ENCODE results near the gene FYN.
A peak's percentile ranks its signal among the peaks of the same experiment; 100 is the strongest.
"Not testable (repeated sequence)": the region's sequence is repeated elsewhere in the genome, so short reads cannot be mapped to it uniquely, and the experiment has no call there.

Gene FYN

DNA sequence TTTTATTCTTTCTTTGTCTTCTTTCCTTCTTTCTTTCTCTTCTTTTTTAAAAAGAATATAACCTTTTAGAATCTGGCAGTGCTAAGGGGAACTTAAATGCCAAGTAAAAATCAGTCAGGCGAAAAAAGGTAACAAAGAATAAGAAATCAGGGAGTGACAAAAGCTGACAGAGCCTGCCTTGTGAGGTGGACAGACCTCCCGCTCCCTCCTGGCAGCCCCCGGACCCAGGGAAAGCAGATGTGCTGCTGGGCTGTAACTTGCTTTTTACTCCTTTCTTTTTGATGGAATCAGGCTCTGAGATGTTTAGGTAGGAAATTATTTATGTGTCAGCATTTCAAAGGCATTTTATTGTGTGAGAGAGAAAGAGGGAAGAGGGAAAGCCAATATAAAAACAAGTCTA, 172.1 kb downstream of the FYN start:
- DNase-seq, result no peak

DNA sequence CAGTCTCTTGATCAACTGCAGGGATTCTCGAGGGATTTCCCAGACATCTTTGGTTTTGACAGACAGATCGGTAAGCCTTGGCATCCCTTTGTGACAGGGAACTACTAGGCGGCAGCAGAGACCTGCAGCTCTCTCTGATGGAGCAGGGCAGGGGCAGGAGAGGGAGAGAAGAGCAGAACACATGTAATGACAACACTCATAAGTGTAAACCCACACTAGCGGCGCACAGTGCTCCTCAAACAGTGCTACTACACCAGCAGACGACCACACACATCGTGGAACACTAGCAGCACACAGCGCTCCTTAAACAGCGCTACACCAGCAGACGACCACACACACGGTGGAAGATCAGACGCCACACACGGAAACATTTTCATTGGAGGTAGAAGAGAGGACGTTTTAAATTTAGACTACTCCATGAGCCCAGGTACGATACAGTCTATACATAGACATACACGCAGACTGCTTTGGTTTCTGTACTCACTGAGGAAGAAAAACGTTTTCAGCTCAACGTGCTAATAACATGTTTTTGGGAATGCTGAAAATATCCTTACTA, 173.0 kb downstream of the FYN start:
- DNase-seq, result no peak

DNA sequence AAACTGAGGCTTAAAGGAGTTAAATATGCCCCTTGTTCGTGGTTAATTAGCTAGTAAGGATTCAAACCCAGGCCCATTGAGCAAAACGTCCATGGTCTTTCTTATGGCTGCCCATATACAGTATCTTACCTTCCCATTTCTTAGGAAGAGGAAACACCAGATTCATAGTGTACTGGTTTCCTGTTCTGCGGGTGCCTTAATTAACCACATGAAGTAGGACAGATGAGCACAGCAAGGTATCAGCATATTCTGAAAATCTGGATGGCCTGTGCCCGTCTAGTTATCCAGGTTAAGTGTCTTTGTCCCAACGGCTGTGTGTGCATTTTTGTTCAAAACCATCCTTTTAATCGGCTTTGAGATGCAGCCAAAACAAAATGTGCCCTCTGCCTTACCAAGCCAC, 174.1 kb downstream of the FYN start:
- no peak for DNase-seq

GRCh38 chr6:111696814-111697213, 176.4 kb downstream of the FYN start:
- DNase-seq, result no peak

GRCh38 chr6:111692327-111693164, 180.7 kb downstream of the FYN start:
- no peak for DNase-seq

DNA sequence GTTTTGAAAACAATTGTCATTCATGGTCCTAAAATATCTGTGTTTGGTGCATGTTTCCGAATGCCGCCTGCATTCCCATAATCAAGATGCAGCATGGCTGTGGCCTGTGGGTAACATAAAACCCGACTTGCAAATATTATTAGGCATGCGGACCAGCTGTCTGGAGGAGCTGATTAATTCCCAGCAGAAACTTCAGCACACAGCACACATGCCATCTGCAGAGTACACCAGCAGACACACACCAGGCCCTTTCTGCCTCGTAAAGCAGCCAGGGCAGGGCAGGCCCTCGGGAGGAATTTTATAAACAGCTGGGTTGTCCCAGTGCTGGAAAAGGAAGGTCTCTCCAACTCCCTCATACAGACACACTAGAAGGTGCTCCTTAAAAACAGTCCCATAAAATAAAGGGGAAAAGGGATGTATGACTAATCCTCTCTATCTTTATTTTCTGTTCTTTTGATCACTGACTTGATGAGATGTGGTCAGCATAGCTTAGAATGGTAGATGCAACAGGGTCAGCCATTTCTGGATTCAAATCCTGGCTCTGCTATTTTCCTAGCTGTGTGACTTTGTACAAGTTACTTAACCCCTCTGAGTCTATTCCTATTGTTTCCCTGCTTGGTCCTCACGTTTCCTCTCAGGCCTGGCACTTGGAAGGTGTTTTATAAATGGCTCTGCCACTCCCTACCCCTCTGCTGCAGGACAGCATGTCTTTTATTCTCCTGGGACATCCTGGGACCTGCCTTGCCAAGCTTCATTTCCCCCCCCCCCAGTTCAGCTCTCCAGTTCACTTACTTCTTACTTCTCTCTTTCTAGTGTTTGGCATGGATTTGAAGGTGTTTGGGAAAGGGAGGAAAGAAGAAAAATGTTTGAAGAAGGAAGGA, 181.7 kb downstream of the FYN start:
- DNase-seq, result peak; percentile 20

DNA sequence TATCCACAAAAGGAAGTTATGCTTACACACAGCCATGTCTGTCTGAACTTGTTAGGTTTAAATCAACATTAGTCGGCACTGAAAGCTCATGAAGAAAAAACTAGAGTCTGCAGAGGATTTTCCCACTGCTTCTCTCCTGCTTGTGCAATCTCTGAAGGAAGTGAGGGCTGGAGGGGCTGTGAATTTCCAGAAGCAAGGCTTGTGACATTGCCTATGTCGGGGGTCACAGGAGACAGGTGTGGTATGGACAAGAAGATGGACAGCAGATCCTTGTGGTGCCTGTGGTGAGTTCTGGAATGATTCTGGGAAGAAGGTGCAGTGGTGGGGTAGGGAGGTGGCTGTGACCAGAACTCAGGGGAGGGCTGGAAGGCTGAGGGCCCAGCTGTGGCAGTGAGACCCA, 183.3 kb downstream of the FYN start:
- DNase-seq, result no peak

DNA sequence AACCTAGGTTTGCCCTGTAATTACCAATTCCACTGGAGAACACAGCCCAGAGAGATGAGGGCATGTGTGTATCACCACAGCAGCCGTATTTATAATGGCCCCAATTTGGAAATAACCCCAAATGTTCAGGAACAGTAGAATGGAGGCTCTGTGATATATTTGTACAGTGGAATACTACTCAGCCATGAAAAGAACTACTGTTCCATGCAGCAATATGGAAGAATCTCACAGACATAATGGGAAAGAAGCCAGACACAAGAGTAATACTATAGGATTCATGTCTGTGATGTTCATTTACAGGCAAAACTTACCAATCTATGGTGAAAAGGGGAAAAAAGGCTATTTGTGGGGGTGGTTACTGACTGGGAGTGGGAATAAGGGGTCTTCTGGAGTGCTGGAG, 183.8 kb downstream of the FYN start:
- no peak for DNase-seq

GRCh38 chr6:111688331-111688730, 184.9 kb downstream of the FYN start:
- DNase-seq, result no peak

DNA sequence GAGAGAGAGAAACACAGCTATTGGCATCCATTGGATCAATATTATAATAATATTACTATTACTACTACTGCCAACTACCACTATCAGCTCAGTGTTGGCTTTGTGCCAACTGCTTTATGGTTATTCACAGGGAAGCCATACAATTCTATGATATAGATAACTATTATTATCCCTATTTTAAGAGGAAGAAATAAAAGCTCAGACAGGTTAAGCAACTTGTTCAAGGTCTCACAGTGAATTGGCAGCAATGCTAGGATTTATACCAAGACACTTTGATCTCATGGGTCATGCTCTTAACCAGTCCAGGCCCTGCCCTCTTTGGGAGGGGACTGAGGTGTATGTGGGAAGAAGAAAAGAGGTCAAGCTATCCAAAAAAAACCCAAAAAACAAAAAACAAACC, 185.6 kb downstream of the FYN start:
- DNase-seq, result no peak

GRCh38 chr6:111686932-111687266, 186.4 kb downstream of the FYN start:
- DNase-seq, result no peak

GRCh38 chr6:111686249-111686931, 186.9 kb downstream of the FYN start:
- DNase-seq, result peak; percentile 33

DNA sequence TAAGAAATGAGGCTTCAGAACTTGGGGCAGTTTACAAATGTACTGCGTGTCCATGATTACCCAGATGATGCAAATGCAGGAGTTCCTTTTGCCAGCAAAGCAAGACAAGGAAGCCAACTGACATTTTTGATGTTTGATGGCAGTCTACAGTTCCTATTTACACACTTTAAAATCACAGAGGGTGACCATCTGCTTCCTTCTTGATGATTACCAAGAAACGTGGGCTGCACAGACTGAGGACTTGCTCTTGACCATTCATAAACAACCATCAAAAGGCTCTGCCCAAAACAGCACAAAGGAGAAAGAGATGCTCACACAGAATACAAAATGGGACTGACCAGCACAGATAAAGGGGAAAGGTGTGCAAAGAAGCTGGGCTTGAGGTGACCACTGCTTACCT, 187.7 kb downstream of the FYN start:
- no peak for DNase-seq

- no peak for DNase-seq
These were observed 188.2 kb downstream of the FYN start for GRCh38 chr6:111685058-111685457.

- peak; percentile 68 for DNase-seq
These were observed 189.4 kb downstream of the FYN start for GRCh38 chr6:111683749-111684267.

- DNase-seq, result no peak
These were observed 190.1 kb downstream of the FYN start for GRCh38 chr6:111683157-111683556.

DNA sequence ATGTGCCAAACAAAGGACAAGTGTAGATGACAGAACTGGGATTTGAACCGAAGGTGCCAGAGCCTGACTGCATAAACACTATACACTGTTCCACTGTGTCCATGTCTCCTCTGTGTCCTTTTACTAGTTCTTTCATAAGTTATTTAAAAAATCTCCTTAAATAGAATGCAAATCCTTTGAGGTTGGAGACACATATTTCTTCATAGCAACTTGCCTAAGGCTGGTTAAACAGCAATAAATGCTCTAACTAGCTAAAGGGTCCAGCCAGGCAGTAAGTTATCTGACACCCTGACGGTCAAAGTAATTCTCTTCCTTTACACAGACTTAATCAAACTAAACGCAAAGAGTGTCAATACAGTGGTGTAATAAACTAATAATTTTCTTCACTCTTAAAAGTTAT, 191.4 kb downstream of the FYN start:
- DNase-seq, result no peak

DNA sequence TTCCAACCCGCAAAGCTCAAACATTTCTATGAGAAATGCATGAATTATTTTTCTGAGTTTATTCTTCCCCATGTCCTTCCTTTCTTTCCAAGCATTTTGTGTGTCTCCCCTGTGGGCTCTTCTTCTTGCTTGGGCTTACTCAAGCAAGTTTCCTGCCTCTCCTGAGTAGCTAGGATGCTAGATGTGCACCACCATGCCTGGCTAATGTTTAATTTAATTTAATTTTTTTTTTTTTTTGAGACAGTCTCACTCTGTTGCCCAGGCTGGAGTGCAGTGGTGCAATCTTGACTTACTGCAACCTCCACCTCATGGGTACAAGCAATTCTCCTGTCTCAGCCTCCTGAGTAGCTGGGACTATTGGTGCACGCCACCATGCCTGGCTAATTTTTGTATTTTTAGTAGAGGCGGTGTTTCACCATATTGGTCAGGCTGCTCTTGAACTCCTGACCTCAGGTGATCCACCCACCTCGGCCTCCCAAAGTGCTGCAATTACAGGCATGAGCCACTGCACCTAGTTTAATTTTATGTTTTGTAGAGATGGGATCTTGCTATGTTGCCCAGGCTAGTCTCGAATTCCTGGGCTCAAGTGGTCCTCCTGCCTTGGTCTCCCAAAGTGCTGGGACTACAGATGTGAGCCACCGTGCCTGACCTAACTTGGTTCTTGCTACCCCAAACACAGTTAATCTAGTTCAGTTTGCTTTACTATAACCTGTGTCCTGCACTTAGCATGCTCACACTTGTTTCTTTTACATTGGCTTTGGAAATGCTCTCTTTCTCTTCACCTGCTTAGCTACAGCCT, 192.2 kb downstream of the FYN start:
- DNase-seq, result not testable (repeated sequence)

- no peak for DNase-seq
These were observed 193.1 kb downstream of the FYN start for GRCh38 chr6:111680015-111680712.

DNA sequence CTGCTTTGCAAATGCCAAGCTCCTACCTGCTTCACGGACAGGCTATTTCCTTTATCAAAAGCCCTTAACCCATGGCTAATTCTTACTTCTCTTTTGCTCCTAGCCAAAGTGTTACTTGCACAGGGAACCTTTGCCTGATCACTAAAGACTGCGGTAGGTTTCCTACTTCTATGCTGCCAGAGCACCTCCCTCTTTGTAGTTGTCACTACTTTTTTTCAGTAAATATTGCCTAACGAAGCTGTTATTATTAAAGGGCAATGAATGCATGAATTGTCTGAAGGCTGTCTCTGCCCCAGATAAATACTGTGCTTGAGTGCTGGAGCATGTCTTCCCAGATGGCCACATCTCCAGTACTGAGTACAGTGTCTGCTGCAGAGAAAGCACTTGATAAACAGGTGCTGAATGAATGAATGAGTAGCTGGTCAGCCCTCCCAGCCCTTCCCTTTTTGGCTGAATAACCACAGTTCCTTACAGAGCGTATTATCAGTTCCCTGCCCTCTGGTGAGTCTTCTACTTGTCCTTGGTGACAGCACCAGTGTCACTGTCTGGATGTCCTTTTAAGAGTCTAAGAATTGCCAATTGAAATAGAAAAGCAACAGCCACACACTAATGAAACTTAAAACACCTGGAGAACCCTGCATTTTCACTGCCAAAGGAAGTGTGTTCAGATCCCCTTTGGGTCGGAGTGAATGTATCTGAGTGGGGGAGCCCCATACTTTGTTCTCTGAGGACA, 194.0 kb downstream of the FYN start:
- no peak for DNase-seq

All from fibroblast of skin of back (primary cell).